Fibroblast of skin of right biceps (primary cell): Measurements from ENCODE around the gene KRTAP10-4.
"Not testable (repeated sequence)": the region's sequence is repeated elsewhere in the genome, so short reads cannot be mapped to it uniquely, and the experiment has no call there.

Source experiments
- DNase-seq: peaks from one replicate; pipeline ENCODE4 v3.0.0-alpha.2; 2013

KRTAP10-4 gene

DNA sequence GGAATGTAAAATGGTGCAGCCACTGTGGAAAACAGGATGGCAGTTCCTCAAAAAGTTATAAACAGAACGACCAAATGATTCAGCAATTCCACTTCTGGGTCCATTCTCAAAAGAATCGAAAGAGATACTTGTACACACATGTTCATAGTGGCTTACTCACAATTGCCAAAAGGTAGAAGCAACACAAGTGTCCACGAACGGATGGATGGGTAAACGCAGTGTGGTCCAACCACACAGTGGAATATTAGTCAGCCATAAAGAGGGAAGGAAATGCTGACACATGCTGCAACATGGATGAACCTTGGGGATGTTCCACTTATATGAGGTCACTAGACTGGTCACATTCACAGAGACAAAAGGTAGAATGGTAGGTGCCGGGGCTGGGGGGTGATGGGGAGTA is 38.8 kb upstream of the KRTAP10-4 start:
- no peak for DNase-seq

DNA sequence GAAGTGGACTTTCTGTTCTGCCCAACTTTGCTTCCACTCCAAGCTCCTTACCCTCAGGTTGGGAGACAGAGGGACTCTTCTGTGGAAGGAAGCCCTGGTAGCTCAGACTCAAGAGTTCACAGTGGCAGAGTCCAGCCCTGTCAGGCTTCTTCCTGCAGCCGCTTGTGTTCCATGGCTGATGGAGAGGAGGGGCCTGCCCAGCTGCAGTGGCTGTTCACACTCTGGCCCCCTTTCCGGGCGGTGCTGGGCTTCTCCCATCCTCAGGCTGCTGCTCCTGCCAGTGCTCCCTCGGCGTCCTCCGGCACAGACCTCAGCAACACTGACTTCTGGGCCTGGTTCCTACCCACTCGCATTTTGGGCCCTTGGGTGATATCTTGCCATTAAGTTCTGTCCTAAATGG is 37.6 kb upstream of the KRTAP10-4 start:
- no peak for DNase-seq

DNA sequence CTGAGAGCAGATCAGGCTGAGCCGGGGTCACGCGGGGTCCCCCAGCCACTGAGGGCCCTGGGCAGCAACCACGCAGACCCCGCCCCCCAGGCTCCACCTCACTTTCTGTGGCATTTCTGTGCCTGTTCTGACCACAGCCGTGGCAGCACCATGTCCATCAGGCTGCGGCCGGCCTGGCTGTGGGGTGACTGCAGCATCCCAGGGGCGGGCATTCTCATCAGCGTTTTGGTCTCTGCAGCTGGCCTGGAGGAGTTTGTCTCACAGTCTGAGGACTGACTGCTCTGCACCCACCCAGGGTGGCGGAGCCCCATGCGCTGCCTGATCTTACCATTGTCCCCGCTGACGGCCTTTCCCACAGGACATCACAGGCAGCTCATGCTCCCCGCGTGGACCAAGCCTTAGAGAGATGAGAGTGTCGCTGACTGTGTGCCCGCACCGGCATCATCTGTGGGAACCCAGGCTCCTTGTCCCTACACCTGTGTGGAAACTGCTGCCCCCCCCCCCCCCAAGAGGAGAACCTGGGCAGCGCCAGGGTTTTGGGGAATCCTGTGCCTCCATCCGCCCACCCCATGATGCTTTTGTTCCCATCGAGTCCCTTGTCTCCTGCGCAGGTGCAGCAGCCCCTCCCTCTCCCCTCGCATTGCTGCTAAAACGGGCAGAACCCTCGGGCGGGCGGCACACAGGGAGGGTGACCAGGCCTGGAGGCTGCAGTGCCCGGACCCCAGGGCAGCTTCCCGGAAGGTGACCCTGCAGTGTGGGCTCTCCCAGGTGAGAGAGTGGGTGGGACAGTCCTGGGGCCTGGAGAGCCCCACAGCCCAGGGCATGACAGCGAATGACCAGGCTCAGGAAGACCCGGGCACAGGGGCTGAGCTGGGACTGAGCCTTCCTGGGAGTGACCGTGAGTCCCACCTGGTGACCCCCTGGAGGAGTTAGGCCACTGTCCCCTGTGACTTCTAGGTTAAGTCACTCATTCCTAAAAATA is 35.3 kb upstream of the KRTAP10-4 start:
- no peak for DNase-seq

DNA sequence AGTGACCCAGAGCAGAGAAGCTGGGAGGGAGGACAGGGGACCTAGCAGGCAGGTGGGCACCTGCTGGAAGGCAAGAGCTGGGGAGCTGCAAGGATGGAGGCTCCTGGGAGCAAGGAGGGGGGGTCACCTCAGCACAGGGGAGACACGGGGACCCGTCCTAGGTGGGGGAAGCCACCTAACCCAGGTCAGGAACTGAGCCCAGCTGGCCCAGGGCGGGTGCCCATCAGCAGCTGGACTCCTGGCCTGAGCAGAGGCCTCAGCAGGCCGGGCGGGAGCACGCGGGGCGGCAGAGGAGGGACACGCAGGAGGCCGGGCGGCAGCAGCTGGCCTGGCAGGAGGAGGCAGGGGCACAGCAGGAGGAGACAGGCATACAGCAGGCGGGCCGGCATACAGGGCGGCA is 34.5 kb upstream of the KRTAP10-4 start:
- no peak for DNase-seq

DNA sequence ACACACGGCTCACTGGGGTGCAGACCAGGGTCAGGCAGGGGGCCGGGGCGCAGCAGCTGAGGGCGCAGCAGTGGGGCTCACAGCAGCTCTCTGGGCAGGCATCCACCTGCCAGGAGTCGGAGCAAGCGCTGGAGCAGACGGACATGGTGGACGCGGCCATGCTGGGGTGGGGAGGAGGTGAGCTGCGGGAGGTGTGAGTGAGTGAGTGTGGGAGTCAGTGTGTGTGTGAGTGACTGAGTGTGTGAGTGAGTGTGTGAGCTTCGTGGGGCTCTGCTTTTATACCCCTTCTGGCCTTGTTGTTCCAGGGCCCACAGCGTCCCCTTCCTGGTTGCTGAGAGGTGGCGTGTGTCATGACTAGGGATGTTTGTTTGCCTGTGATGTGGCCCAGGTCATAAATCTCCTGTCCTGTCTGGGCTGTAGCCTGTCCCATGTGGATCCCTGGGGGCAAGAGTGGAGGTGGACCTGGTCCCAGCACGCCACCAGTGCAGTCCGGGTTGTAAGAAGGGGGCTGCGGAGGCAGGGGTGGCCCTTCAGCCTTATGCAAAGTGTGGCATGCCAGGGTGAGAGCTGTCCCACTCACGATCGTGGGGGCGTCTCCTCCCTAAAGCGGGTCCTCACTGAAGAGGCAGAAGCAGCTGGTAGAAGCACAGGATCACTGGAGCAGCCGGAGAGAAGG is 33.4 kb upstream of the KRTAP10-4 start, which contains the start of gene KRTAP10-1:
KRTAP10-1 (minus strand) TSS at position 205 of the 676 bp plus-strand sequence; CDS start at position 160, 45 bp downstream.
- DNase-seq, result no peak

DNA sequence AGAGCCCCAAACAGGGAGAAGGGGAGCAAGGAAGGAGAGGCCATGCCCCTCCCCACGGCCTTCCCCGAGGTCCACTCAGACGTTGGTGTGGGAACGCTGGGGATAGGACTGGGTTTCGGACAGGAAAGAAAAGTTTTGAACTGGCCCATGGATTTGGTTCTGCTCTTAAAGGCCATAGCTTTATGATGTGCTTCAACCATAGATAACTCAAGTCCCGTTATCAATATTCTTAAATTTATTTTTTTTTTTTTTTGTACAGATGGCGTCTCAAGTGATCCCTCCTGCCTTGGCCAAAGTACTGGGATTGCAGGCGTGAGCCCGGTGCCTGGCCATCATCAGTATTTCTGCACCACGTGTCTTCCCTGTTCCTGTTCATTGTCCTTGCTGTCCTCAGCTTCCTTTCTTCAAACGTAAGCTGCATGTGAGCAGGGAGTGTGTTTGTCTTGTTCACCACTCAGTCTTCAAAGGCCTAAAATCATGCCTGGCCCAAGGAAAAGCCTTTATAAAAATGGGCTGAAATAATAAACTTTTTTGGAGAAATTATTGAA is 32.7 kb upstream of the KRTAP10-4 start:
- no peak for DNase-seq

DNA sequence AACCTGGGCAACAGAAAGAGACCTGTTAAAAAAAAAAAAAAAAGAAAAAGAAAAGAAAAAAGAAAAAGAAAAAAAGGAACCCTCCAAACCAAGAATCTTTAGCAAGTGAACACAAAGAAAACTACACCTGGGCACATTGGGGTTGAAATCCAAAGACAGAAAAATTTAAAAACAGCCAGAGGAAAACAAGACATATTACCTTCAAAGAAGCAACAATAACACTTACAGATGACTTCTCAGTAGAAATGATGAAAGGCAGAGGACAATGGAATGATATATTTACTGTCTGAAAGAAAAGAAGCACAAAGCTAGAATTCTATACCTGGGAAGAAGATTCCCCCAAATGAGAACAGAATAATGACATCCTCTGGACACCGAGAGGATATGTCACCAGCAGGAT is 30.8 kb upstream of the KRTAP10-4 start:
- no peak for DNase-seq

DNA sequence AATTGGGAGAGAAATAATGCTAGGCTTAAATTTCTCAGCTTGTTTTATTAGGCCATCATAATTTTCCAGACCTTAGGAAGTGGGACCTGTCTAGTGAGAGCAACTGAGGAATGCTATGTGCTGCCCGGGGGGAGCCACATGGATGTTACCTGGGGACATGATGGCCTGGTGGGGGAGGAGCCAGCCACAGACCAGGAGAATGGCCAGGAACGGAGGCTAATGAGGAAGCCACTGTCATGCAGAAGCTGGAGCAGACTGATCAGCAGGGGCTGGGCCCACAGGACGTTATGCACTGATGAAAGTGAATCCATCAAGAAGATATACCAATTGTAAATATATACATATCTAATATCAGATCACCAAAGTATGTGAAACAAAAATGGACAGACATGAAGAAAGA is 29.0 kb upstream of the KRTAP10-4 start:
- no peak for DNase-seq

DNA sequence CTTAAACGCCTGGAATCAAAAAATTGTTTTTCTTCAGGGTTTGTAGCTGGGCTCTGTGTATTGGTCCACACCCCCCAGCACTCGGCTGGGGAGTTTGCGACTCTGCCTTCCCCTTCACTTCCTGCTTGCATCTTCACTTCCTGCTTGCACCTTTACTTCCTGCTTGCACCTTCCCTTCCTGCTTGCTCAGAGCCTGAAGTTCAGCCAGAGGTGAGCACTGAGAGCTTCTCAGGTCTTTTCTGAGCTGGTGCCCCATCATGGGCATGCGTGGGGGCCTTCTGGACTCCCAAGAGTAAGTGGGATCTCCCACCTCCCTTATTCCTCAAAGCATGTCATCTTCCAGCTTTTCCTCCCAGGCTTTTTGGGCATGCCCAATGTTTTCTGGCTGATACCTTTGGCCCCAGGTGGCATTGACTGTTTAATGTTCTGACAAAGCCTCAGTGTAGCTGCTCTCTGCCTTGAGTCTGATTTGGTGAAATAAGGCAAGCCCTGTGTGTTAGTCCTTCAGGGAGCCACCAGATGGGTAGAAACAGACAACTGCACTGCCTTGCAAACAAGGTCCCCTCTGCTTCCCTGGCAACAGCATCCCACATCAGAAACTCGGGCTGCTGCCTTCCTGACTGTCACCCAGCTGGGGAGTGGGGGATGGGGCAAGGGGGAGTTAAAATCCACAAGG is 25.7 kb upstream of the KRTAP10-4 start:
- DNase-seq, result no peak

DNA sequence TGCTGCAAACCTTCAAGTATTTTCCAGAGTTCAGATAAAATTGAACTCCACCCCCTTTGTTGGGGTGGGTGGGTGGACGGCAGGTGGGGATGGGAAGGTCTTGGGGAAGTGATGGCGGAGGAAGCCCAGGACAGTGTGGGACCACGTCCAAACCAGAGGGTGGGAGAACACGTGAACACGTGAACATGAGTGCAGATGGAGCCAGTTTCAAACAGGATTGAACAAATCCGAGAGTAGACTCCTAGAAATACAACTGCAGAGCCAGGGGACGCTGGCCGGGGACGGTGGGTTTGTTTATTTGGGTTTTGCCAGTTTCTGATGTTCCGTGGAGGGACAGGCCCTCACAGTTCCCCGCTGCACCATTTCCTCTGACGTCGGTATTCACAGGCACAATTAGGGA is 25.1 kb upstream of the KRTAP10-4 start:
- no peak for DNase-seq

DNA sequence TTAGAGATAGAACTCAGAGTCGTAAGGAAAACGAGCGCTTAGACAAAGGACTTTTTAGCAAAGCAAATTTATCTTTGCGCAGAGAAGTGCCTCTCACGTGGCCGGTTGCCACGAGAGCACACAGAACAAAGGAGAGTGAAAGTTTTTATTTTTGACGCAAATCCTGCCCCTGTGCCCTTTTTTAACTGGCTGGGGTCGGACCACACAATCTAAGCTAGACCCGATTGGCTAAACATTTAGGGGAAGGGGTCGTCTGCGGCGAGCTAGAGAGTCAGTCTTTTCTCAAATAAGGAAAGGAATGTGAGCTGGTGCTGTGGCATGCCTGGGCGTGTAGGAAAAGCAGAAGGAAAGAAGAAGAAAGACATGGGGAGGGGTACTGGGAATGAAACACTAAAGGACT is 24.6 kb upstream of the KRTAP10-4 start:
- DNase-seq, result no peak

DNA sequence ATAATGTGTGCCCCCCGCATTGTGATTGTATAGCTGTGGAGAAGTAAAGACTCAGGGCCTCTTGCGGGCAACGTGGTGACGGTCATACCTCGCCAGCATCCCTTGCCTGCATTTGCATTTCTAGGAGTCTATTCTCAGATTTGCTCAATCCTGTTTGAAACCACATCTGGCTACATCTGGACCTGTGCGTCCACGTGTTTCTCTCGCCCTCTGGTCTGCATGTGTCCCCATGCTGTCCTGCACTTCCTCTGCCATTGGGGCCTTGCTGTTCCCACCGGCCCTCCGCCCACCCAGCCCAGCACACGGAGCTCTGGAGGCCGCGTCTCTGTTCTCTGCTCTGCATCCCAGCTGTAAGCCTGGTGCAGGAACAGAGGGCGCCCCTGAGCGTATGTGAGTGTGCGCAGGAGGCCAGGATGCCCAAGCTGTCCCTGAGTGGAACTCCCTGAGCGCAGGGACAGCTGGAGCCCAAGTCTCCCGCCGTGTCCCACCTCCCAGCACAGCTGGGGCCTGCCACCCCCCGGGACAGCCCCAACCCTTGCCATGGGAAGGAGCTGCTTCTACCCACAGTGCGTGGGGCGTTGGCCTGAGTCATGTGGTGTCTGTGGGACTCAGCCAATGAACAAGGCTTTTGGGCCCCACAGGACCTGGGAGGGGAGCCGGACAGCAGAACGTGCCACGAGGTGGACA is 23.9 kb upstream of the KRTAP10-4 start:
- DNase-seq, result no peak

DNA sequence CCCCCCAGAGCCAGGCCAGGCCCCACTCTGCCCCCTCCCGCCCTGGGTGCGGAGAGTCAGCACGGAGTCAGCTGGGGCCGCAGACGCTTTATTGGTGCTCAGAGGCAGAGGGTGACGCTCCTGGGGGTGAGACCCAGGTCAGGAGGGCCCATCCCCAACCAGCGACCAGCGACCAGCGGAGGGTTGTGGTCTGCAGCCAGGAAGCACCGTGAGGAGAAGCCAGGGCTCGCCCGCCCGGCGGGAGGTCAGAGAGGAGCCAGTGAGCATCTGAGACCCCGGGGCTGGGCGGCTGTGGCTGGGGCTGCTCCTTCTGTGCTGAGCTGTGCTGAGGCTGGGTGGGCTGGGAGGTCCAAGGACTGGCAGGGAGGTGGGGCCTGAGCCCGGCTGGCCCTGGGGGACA is 23.2 kb upstream of the KRTAP10-4 start:
- DNase-seq, result not testable (repeated sequence)

DNA sequence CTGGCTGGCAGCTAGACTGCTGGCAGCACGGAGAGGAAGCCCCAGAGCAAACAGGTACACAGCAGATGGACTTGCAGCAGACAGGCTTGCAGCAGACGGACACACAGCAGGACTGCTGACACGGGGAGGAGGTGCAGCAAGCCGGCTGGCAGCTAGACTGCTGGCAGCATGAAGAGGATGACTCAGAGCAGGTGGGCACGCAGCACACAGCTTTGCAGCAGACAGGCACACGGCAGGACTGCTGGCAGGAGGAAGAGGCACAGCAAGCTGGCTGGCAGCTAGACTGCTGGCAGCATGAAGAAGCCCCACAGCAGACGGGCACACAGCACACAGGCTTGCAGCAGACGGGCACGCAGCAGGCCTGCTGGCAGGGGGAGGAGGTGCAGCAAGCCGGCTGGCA is 22.7 kb upstream of the KRTAP10-4 start:
- DNase-seq, result no peak

DNA sequence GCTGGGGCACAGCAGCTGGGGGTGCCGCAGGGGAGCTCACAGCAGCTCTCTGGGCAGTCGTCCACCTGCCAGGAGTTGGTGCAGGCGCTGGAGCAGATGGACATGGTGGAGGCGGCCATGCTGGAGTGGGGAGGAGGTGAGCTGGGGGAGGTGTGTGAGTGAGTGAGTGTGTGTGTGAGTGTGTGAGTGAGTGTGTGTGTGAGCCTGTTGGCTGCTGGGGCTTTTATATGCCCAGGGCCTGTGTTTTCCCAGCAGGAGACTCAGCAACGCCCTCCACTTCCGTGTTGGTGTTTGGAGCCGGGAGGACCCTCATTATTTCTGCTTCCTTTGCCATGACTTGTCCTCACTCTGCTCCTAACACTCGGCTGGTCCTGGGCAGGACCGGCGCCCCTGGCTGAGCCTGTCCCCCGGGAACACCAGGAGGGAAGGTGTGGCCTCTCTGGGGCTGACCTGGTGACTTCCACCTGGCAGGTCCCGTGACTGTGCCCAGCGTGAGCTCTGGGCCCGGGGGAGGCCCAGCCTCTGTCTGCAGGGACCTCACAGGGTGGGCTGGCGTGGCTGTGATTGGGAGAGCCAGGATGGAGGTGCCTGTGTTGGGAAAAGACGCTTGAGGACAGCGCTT is 22.1 kb upstream of the KRTAP10-4 start, which contains the start of gene KRTAP10-2:
KRTAP10-2 (minus strand) TSS at position 166 of the 622 bp plus-strand sequence; CDS start at position 119, 47 bp downstream.
- no peak for DNase-seq

DNA sequence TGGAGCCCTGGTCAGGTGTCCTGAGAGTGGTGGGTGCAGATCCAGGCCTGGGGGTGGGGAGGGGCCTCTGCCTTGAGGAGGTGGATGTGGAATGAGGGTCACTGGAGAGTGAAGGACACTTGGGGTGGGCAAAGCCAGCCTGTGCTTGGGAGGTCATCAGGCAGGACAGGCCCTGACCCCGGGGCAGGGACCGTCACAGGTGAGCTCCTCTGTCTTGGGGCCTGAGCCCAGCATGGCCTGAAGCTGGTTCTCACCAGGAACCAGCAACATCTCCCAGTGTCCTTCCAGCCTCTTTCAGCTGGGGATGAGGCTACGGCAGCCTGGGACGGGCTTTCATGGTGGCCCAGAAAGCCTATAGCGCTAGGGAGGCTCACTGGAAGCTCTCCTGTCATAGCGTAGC is 21.4 kb upstream of the KRTAP10-4 start:
- DNase-seq, result no peak

DNA sequence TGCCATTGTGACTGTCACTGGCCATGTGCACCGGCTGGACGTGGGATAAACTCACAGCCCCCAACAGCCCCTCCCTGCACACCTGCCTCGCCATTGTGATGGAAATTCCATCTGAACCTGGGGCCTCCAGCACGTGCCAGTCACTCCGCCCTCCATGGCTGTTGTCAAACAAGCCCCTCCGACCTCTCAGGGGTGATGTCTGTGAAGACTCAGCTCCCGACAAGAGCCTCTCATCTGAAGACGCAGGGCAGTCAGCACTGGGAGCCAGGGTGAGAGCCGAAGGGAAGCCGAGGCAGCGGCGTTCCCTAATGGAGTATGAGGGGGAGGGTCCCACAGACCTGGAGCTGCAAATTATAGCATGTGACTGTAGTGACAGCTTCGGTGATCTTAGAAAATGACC is 20.8 kb upstream of the KRTAP10-4 start:
- no peak for DNase-seq

DNA sequence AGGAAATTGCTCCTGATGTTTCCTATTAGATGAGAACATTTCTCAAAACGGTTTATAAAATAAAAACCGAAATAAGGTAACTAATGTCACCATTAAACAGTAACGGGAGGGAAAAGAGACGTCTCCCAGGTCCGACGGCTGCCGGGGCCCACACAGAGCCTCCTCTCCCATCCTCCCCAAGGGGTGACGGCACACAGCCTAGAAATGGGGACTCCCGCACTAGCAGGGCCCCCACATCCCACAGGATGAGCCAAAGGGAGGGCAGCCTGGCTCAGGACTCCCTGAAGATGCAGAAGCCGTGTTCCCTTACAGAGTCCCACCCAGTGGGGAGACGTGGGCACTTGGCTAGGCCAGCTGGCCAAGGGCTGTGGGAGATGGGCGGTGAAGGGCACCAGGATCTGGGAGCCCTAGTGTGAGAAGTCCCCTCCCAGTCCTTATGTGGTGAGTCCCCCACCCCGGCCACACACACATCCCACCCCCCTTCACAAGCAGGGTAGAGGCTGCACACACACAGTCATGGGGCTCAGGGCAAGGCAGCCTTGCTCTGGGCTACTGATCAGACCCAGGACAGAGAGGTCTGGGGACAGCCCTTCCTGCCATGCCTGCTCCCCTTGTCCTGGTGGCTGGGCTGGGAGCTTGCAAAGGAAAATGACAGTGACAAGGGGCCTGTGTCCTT is 18.2 kb upstream of the KRTAP10-4 start:
- no peak for DNase-seq

DNA sequence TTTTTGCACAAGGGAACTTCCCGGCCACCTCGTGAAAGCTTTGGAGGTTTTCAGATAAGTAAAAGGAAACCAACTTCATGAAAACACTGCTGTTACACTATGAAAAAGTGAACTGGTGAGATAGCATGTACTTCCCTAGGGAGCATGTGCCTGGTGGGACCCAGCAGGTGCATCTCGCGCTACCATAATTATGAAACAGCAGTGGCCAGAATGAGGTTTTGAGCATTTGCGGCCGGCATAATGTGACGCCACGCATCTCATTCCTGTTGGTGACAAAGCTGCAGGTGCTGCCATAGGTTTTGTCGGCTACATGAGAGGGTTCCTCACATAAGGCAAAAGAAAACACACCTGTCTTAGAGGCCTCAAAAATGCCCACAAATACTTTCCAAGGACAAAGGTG is 16.6 kb upstream of the KRTAP10-4 start:
- no peak for DNase-seq

DNA sequence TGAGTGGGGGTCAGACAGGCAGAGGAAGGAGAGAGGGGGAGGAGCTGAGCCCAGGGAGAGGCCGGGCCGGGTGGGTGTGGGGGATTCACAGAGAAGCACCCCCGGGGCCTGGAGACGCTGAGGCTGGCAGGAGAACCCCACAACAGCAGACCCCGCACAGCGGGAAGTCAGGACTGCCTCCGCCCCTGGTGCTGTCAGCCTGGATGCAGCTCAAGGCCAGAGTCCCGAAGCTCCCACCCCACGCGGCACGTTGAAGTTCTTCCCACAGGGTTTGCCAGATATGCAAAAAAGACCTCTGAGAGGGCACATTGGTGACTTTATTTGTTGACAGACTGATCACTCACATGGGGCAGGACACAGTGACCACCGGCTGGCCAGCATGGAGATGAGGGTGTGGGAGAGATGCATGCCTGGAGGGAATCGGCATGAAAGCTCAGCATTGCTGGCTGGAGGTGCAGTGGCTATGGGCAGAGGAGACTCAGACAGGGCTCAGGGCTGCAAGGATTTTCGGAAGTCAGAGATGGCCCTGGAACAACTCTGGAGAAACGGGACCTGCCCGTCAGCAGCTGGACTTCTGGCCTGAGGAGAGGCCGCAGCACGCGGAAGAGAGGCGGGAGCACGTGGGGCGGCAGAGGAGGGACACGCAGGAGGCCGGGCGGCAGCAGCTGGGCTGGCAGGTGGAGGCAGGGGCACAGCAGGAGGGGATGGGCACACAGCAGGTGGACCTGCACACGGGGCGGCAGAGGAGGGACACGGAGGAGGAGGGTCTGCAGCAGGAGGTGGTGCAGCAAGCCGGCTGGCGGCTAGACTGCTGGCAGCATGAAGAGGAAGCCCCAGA is 15.8 kb upstream of the KRTAP10-4 start:
- no peak for DNase-seq

DNA sequence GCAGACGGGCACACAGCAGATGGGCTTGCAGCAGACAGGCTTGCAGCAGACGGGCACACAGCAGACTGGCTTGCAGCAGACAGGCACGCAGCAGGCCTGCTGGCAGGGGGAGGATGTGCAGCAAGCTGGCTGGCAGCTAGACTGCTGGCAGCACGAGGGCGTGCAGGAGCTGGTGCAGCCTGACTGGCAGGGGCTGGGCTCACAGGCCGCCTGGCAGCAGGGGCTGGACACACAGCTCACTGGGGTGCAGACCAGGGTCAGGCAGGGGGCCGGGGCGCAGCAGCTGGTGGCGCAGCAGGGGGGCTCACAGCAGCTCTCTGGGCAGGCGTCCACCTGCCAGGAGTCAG is 15.2 kb upstream of the KRTAP10-4 start:
- not testable (repeated sequence) for DNase-seq
